ENCODE results near the gene ARFRP1. TPM values are rescaled to one million over a fixed set of nuclear protein-coding genes. Genes with fewer than 3 reads are reported as not detected.

ARFRP1 gene
- total and polyA plus RNA-seq, 2 donors (not counting 1 experiment from before 2014, with no cell fraction given), result 41.0 to 75.5 TPM

- intact Hi-C loops (cut with micrococcal nuclease), result loop anchor here (5.0 kb wide), 1 partner anchor 405 kb away; the partner anchor contains the start of gene TCEA2
- CTCF ChIA-PET, result interaction anchor here (0.6 to 2.4 kb wide), 7 partner anchors 15 to 379 kb away, joined by 3 to 17 read pairs (median 3); partner anchors contain the start of genes GMEB2 and PTK6
- peak overlapping the region; percentile 96 for H3K27ac Mint-ChIP-seq
- H3K4me3 Mint-ChIP-seq, result peak overlapping the region; percentile 98
- POLR2A ChIA-PET, result interaction anchor here (1.0 to 2.1 kb wide), 7 partner anchors 16 to 421 kb away, joined by 3 to 19 read pairs (median 5); partner anchors contain the start of genes ARFRP1, GMEB2, PRPF6 and ZGPAT
- no peaks in the 10 kb centered on the region for H3K27me3 Mint-ChIP-seq
- H3K9me3 Mint-ChIP-seq (ENCODE audit: insufficient read depth), result no peaks in the 10 kb centered on the region
- peak overlapping the region; percentile 81 for H3K9ac ChIP-seq (ENCODE audit: low read length)
- H3K79me2 ChIP-seq (ENCODE audit: control insufficient read depth, insufficient read depth, low read length), result peaks cover 5% of the 10 kb centered on the region
- ATAC-seq (ENCODE audit: low read depth) (no peak), DNase-seq (peak; percentile 34)
- H3K36me3 ChIP-seq (replicated peaks in 1 of 2; ENCODE audit: control extremely low read depth in 1 of 2, control insufficient read depth in 1 of 2, extremely low read depth in 1 of 2, insufficient read depth in 2 of 2, low read length in 1 of 2), result peaks cover 0 to 4% of the 10 kb centered on the region in 2 experiments
- peaks cover 22% of the 10 kb centered on the region for H3K4me1 Mint-ChIP-seq
- H3K27me3 ChIP-seq (replicated peaks in 1 of 4; ENCODE audit: control extremely low read depth in 1 of 4, control insufficient read depth in 3 of 4, insufficient read depth in 4 of 4, low read length in 3 of 4), result peaks cover 0 to 28% (median 11%) of the 10 kb centered on the region in 4 experiments
- H3K4me2 ChIP-seq (replicated peaks; ENCODE audit: low read depth, low read length, poor library complexity, severe bottlenecking), result peak overlapping the region; percentile 95
- WGBS (ENCODE audit: insufficient coverage), result 57% methylated on average over 29 of the region's 31 CpGs
- H3K27ac ChIP-seq (ENCODE audit: low read length in 2 of 2), result peak overlapping the region; percentile 23 to 70
- peaks cover 23 to 41% of the 10 kb centered on the region in 2 donors for H3K4me1 ChIP-seq (ENCODE audit: control insufficient read depth in 2 of 2, insufficient read depth in 2 of 2, low read length in 2 of 2)
- peak overlapping the region; percentile 100 for H2AFZ ChIP-seq (ENCODE audit: insufficient read depth, low read depth, low read length, poor library complexity, severe bottlenecking)
- peak overlapping the region in 4 of 5 experiments; percentile 66 to 94 (median 87) for H3K4me3 ChIP-seq (ENCODE audit: control extremely low read depth in 1 of 5, extremely low read depth in 1 of 5, insufficient read depth in 1 of 5, low read depth in 2 of 5, low read length in 4 of 5)
- no peaks in the 10 kb centered on the region for H4K20me1 ChIP-seq (ENCODE audit: control insufficient read depth, insufficient read depth, low read length, poor library complexity, severe bottlenecking)
- TF ChIP-seq, protein P1, sequence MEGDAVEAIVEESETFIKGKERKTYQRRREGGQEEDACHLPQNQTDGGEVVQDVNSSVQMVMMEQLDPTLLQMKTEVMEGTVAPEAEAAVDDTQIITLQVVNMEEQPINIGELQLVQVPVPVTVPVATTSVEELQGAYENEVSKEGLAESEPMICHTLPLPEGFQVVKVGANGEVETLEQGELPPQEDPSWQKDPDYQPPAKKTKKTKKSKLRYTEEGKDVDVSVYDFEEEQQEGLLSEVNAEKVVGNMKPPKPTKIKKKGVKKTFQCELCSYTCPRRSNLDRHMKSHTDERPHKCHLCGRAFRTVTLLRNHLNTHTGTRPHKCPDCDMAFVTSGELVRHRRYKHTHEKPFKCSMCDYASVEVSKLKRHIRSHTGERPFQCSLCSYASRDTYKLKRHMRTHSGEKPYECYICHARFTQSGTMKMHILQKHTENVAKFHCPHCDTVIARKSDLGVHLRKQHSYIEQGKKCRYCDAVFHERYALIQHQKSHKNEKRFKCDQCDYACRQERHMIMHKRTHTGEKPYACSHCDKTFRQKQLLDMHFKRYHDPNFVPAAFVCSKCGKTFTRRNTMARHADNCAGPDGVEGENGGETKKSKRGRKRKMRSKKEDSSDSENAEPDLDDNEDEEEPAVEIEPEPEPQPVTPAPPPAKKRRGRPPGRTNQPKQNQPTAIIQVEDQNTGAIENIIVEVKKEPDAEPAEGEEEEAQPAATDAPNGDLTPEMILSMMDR (IDR thresholded peaks at IDR 0.05), result no peak
- no peak for TF ChIP-seq EZH2 (IDR thresholded peaks at IDR 0.05; ENCODE audit: borderline replicate concordance, insufficient read depth, low read depth, low read length, poor library complexity, severe bottlenecking)
- peaks cover 0 to 4% (median 0%) of the 10 kb centered on the region in 3 donors for H3K9me3 ChIP-seq (ENCODE audit: control extremely low read depth in 1 of 3, control insufficient read depth in 2 of 3, insufficient read depth in 1 of 3, low read length in 2 of 3)
Measured at GRCh38 chr20:63657260-63657936, 50.4 kb downstream of the ARFRP1 start.

- Histone ChIP-seq H3K79me2 (ENCODE audit: control insufficient read depth, insufficient read depth, low read length) (peaks cover 4% of the 10 kb centered on the region), H3K36me3 (replicated peaks in 1 of 2; ENCODE audit: control extremely low read depth in 1 of 2, control insufficient read depth in 1 of 2, extremely low read depth in 1 of 2, insufficient read depth in 2 of 2, low read length in 1 of 2) (no peaks in the 10 kb centered on the region), H2AFZ (ENCODE audit: insufficient read depth, low read depth, low read length, poor library complexity, severe bottlenecking) (no peak overlapping the region), H3K27ac (ENCODE audit: low read length in 2 of 2) (no peak overlapping the region), H3K4me1 (ENCODE audit: control insufficient read depth in 2 of 2, insufficient read depth in 2 of 2, low read length in 2 of 2) (peaks cover 27 to 47% of the 10 kb centered on the region in 2 donors), H4K20me1 (ENCODE audit: control insufficient read depth, insufficient read depth, low read length, poor library complexity, severe bottlenecking) (no peaks in the 10 kb centered on the region), H3K9ac (ENCODE audit: low read length) (no peak overlapping the region), H3K9me3 (ENCODE audit: control extremely low read depth in 1 of 3, control insufficient read depth in 2 of 3, insufficient read depth in 1 of 3, low read length in 2 of 3) (peaks cover 0 to 4% (median 0%) of the 10 kb centered on the region in 3 donors), H3K27me3 (replicated peaks in 1 of 4; ENCODE audit: control extremely low read depth in 1 of 4, control insufficient read depth in 3 of 4, insufficient read depth in 4 of 4, low read length in 3 of 4) (peaks cover 0 to 31% (median 11%) of the 10 kb centered on the region in 4 experiments), H3K4me3 (ENCODE audit: control extremely low read depth in 1 of 5, extremely low read depth in 1 of 5, insufficient read depth in 1 of 5, low read depth in 2 of 5, low read length in 4 of 5) (no peak overlapping the region), H3K4me2 (replicated peaks; ENCODE audit: low read depth, low read length, poor library complexity, severe bottlenecking) (no peak overlapping the region)
- POLR2A ChIA-PET, result no interaction called here
- Mint-ChIP-seq H3K4me1 (peaks cover 26% of the 10 kb centered on the region), H3K9me3 (ENCODE audit: insufficient read depth) (no peaks in the 10 kb centered on the region), H3K27ac (no peak overlapping the region), H3K4me3 (no peak overlapping the region), H3K27me3 (no peaks in the 10 kb centered on the region)
- intact Hi-C loops (cut with micrococcal nuclease), result loop anchor here (5.0 kb wide), 1 partner anchor 406 kb away; the partner anchor contains the start of gene TCEA2
- ATAC-seq (ENCODE audit: low read depth), result no peak
- WGBS (ENCODE audit: insufficient coverage), result 94% methylated on average over 3 of the region's 3 CpGs
- no peak for DNase-seq
- TF ChIP-seq EZH2 (IDR thresholded peaks at IDR 0.05; ENCODE audit: borderline replicate concordance, insufficient read depth, low read depth, low read length, poor library complexity, severe bottlenecking), result no peak
- TF ChIP-seq, protein P1 (IDR thresholded peaks at IDR 0.05), result no peak
- CTCF ChIA-PET, result no interaction called here
Measured at GRCh38 chr20:63656451-63656850, 51.3 kb downstream of the ARFRP1 start.
